Mucosa of descending colon (tissue), 3 donors: ENCODE measurements around the gene MAGOH. TPM values are rescaled to one million over a fixed set of nuclear protein-coding genes. Genes with fewer than 3 reads are reported as not detected.

Experiments used
- ATAC-seq: fragments of 200-7000 bp; cut with Tn5 transposase; one replicate; pipeline ENCODE4 v1.9.1; 2020; ENCODE audit warnings: mild to moderate bottlenecking, moderate library complexity
- DNase-seq, 3 donors: peaks; one replicate each; pipeline ENCODE4 v3.0.0-alpha.2; 2020
- H3K36me3 ChIP-seq: fragments of 200-600 bp; one replicate; pipeline ENCODE4 v1.8.0; 2021; ENCODE audit warnings: low read depth, mild to moderate bottlenecking
- H3K4me1 ChIP-seq: fragments of 200-600 bp; one replicate; pipeline ENCODE4 v1.8.0; 2021; ENCODE audit warnings: low read depth, mild to moderate bottlenecking
- H3K4me3 ChIP-seq: fragments of 200-600 bp; one replicate; pipeline ENCODE4 v1.8.0; 2021; ENCODE audit warnings: mild to moderate bottlenecking
- H3K9me3 ChIP-seq: fragments of 200-600 bp; one replicate; pipeline ENCODE4 v1.8.0; 2021; ENCODE audit warnings: mild to moderate bottlenecking
- intact Hi-C, 2 donors: fragments of 100-400 bp; cut with DNase I in 1 of 2; cut with micrococcal nuclease in 1 of 2; formaldehyde crosslinking; loops; one replicate each; pipeline versions ENCODE4 v1.11.0 to v1.11.1; 2022; cut with DNase I, micrococcal nuclease
- total RNA-seq, 3 donors: library from RNA; stranded (reverse); fragmentation: NEBNext Ultra II Directional in 2 of 3; extraction: Animal tissue kit (Norgen Biotek cat#: 25700) in 2 of 3; gene quantifications; one replicate each; pipeline versions ENCODE4 v1.2.1 to v1.2.4, GENCODE V29; 2021 to 2023
- TF ChIP-seq, protein P1 (sequence below): fragments of 200-600 bp; IDR thresholded peaks from one replicate; pipeline ENCODE4 v1.8.0; 2022; ENCODE audit warnings: antibody characterized with exemption, mild to moderate bottlenecking
- donor health status: DM: no; HTN: no; CAD: no; lungs with moderate emphysema.
- donor health status: DM: no; HTN: no; CAD: no.
- donor health status: DM: no; HTN: yes; CAD: no.

Gene MAGOH
- total RNA-seq, 3 donors from 2014 or later: 30.3 to 36.3 (median 34.9) TPM

DNA sequence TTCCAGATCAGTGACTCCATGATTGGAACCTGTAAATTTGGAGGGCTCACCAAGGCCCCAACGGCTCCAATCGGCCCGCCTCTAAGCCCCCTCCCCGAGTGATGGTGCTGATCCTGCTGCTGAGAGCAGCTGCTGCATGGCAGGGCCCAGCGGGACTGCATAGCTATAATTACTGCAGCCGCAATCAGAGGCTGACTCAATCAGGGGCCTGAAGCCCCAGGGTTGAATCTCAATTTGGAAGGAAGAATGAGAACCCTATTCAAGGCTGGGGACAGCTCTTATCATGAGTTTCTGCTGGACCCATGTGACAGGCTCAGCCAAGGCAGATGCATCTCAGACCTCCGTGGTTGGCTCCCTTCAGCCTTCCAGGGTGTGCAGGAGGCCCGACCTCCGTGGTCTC, 42.8 kb upstream of the MAGOH start:
- Histone ChIP-seq H3K4me1 (no peaks in the 10 kb centered on the region), H3K9me3 (no peaks in the 10 kb centered on the region), H3K4me3 (no peak overlapping the region), H3K36me3 (no peaks in the 10 kb centered on the region)
- ATAC-seq: no peak
- DNase-seq: peak in 1 of 3 donors; percentile 12
- TF ChIP-seq, protein P1, sequence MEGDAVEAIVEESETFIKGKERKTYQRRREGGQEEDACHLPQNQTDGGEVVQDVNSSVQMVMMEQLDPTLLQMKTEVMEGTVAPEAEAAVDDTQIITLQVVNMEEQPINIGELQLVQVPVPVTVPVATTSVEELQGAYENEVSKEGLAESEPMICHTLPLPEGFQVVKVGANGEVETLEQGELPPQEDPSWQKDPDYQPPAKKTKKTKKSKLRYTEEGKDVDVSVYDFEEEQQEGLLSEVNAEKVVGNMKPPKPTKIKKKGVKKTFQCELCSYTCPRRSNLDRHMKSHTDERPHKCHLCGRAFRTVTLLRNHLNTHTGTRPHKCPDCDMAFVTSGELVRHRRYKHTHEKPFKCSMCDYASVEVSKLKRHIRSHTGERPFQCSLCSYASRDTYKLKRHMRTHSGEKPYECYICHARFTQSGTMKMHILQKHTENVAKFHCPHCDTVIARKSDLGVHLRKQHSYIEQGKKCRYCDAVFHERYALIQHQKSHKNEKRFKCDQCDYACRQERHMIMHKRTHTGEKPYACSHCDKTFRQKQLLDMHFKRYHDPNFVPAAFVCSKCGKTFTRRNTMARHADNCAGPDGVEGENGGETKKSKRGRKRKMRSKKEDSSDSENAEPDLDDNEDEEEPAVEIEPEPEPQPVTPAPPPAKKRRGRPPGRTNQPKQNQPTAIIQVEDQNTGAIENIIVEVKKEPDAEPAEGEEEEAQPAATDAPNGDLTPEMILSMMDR: no peak
- intact Hi-C loops: no loop called here

DNA sequence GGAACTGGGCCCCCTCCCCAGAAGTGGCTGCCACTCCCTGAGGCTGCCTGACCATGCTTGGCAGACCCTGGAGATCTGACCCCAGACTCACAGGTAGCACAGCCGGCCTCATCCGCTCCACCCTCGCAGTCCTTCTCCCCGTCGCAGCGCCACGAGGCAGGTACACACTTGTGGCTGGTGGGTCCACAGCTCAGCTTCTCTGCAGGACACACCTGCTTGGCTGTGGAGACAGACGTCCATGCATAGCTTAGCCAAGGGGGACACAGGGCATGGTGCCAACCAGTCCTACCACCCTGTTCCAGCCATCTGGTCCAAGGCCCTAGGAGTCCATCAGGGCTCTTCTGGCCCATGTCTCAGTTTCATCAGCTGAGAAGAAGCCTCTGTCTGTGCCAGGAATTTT, 42.2 kb upstream of the MAGOH start:
- H3K9me3 ChIP-seq: no peaks in the 10 kb centered on the region
- H3K4me3 ChIP-seq: no peak overlapping the region
- ATAC-seq: no peak
- no peaks in the 10 kb centered on the region for H3K4me1 ChIP-seq
- no peaks in the 10 kb centered on the region for H3K36me3 ChIP-seq
- intact Hi-C loops: no loop called here
- TF ChIP-seq, protein P1: no peak
- peak in 1 of 3 donors; percentile 17 for DNase-seq

DNA sequence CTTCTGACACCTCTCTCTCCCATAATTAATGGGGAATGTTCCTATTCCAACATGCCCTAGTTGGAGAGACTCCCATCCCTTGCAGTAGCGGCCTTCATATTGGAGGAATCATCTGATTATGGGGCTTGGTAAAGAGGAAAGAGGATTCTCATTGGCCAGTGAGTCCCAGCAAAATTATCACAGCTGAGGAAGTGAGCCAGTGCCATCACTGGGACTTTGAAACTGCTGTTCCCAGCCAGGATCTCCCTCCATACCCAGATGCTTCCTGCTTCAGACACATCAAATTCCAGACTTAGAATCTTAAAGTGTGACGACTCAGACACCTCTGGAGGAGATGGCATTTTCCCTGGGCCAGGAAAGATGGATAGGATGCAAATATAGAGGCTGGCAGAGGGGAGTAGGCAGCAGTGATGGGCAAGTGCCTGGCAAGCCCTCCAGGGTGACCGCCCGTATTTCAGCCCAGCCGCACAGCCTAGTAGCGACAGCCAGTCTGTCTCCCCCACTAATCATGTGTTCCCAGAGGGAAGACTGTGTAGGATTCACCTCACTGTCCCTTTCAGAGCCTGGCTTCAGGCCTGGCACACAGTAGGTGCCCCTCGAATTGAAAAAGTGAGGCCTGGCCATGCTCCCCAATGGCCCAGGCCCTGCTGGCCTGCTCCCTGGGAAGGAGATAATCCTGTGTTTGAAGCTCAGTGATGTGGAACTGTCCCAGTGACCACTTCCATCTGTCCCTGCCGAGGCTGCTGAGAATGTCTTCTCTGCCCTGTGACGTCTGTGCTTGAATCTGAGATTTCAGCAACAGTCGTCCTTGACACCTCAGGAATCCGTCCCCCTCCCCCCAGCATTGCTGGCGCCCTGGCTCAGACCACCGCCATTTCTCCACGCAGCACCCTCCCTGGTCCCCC, 41.2 kb upstream of the MAGOH start:
- ATAC-seq (no peak), DNase-seq (no peak)
- intact Hi-C loops: loop anchor here in 1 of 2 donors (2.0 kb wide), 1 partner anchor 113 kb away; no protein-coding TSS in a partner anchor
- TF ChIP-seq, protein P1: no peak
- Histone ChIP-seq H3K4me1 (no peaks in the 10 kb centered on the region), H3K4me3 (no peak overlapping the region), H3K36me3 (no peaks in the 10 kb centered on the region), H3K9me3 (no peaks in the 10 kb centered on the region)

DNA sequence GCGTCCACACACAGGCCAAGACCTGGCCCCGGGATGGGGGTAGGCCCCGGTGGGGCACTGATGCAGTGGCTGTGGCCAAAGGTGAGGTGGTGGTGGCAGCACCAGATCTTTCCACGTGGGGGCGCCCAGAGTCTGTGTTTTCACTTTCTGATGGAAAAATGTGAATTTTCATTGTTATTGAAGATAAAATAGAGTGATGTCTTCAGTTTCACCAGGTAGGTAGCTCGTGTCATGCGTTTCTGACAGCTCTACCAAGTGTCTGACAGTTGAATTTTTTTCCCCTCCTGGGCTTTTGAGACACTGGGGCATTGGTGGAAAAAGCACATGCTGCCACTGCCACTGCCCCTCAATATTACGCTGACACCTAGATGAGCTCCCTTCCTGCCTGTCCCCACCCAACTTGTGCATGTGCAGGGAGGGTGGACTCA, 40.0 kb upstream of the MAGOH start:
- intact Hi-C loops: loop anchor here in 1 of 2 donors (2.0 kb wide), 1 partner anchor 114 kb away; no protein-coding TSS in a partner anchor
- DNase-seq (peak in 2 of 3 donors; percentile 72 to 80), ATAC-seq (peak; percentile 64)
- TF ChIP-seq, protein P1: peak; percentile 73
- Histone ChIP-seq H3K9me3 (no peaks in the 10 kb centered on the region), H3K4me1 (no peaks in the 10 kb centered on the region), H3K4me3 (no peak overlapping the region), H3K36me3 (no peaks in the 10 kb centered on the region)

DNA sequence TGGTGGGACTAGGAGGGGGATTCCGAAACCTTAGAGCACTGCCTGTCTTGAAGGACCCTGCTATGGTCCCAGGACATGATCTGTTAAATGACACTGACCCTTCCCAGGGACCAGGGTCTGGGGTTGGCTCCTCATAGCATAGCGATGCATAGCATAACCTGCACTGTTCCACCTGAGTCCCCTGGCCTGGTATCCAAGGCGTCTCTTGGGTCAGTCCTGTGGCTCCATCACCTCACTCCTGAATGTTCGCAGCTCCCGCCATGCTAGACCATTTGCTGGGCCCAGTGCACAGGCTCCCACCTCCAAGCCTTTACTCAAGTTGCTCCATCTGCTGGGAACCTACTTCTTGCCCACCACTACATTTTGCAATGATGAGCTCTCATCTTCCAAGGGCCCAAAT, 39.0 kb upstream of the MAGOH start:
- intact Hi-C loops: loop anchor here in 1 of 2 donors (2.0 kb wide), 1 partner anchor 115 kb away; no protein-coding TSS in a partner anchor
- ATAC-seq: no peak
- no peaks in the 10 kb centered on the region for H3K36me3 ChIP-seq
- no peak for DNase-seq
- TF ChIP-seq, protein P1: no peak
- no peak overlapping the region for H3K4me3 ChIP-seq
- H3K4me1 ChIP-seq: no peaks in the 10 kb centered on the region
- no peaks in the 10 kb centered on the region for H3K9me3 ChIP-seq
